Esophagus muscularis mucosa (tissue), 4 donors: Measurements from ENCODE around the gene DNAJB5. TPM values are rescaled to one million over a fixed set of nuclear protein-coding genes. Genes with fewer than 3 reads are reported as not detected.
"Not testable (repeated sequence)": the region's sequence is repeated elsewhere in the genome, so short reads cannot be mapped to it uniquely, and the experiment has no call there.

Experiments used
- DNase-seq: peaks from one replicate; pipeline ENCODE4 v3.0.0-alpha.2; 2017; ENCODE audit errors: extremely low spot score
- H3K27ac ChIP-seq, 4 donors: fragments of 200-600 bp; sonication (generic); replicated peaks in 1 of 4; 1 replicate in 3 of 4; 2 replicates in 1 of 4; pipeline ENCODE4 v1.5.1; 2016 to 2019; ENCODE audit warnings: mild to moderate bottlenecking in 1 of 4
- H3K27me3 ChIP-seq, 4 donors: fragments of 200-600 bp; sonication (generic); one replicate each; pipeline versions ENCODE4 v1.5.1 to v1.6.0; 2016 to 2019
- H3K36me3 ChIP-seq, 4 donors: fragments of 200-600 bp; sonication (generic); one replicate each; pipeline ENCODE4 v1.5.1; 2016 to 2019
- H3K4me1 ChIP-seq, 4 donors: fragments of 200-600 bp; sonication (generic); one replicate each; pipeline ENCODE4 v1.5.1; 2016 to 2019
- H3K4me3 ChIP-seq, 4 donors: fragments of 200-600 bp; sonication (generic); 1 replicate in 2 of 4; 2 replicates in 2 of 4; pipeline ENCODE4 v1.5.1; 2016 to 2019; ENCODE audit warnings: mild to moderate bottlenecking in 4 of 4, moderate library complexity in 1 of 4
- H3K9me3 ChIP-seq, 4 donors: fragments of 200-600 bp; sonication (generic); 1 replicate in 3 of 4; 2 replicates in 1 of 4; pipeline ENCODE4 v1.5.1; 2016 to 2019
- EP300 ChIP-seq: sonication (generic); formaldehyde crosslinking; IDR thresholded peaks from one replicate; pipeline ENCODE4 v1.6.1; 2017; ENCODE audit warnings: antibody characterized with exemption
- POLR2A ChIP-seq: fragments of 450-650 bp; IDR thresholded peaks from one replicate; pipeline ENCODE4 v1.6.1; 2017; ENCODE audit warnings: antibody characterized with exemption, moderate library complexity, mild to moderate bottlenecking, low read depth
- POLR2AphosphoS5 ChIP-seq, 2 donors: sonication (generic); formaldehyde crosslinking; IDR thresholded peaks; one replicate each; pipeline ENCODE4 v1.6.1; 2017; ENCODE audit warnings: antibody characterized with exemption in 2 of 2
- WGBS: methylation state at CpG from one replicate; pipeline ENCODE4 v1.1.5; 2018; 5-methylcytosine and 5-hydroxymethylcytosine counted together
- intact Hi-C: fragments of 100-400 bp; cut with DNase I; formaldehyde crosslinking; loops from one replicate; pipeline ENCODE4 v1.15.1; 2023
- total RNA-seq, 4 donors: library from RNA; depleted of rRNA; stranded (reverse); fragments of >200 nt; gene quantifications; one replicate each; pipeline versions ENCODE4 v1.1.0 to v1.2.1, GENCODE V29; 2016
- TF ChIP-seq, protein P1 (sequence below), 3 experiments: fragments of 200-600 bp in 2 of 3; fragments of 450-650 bp in 1 of 3; sonication (generic) in 2 of 3; IDR thresholded peaks; one replicate each; pipeline ENCODE4 v1.5.1; 2017 to 2019; ENCODE audit warnings: antibody characterized with exemption in 3 of 3, mild to moderate bottlenecking in 2 of 3, moderate library complexity in 1 of 3

The DNAJB5 gene
- 100 to 1,000 TPM in 1 of 4 donors, 10 to 100 TPM in 3; 83.5 to 124 (median 93.8) TPM for total RNA-seq

GRCh38 chr9:34989003-34989945 lies at the start of gene DNAJB5:
TSS of gene DNAJB5 (plus strand) at chr9:34989745. CDS start at chr9:34990631, 886 bp downstream.
- H3K4me3 ChIP-seq = peak within 1 kb of the TSS; percentile 89 to 93 (median 92)
- under 1% methylated on average over 17 of the region's 65 CpGs for WGBS
- TF ChIP-seq, protein P1, sequence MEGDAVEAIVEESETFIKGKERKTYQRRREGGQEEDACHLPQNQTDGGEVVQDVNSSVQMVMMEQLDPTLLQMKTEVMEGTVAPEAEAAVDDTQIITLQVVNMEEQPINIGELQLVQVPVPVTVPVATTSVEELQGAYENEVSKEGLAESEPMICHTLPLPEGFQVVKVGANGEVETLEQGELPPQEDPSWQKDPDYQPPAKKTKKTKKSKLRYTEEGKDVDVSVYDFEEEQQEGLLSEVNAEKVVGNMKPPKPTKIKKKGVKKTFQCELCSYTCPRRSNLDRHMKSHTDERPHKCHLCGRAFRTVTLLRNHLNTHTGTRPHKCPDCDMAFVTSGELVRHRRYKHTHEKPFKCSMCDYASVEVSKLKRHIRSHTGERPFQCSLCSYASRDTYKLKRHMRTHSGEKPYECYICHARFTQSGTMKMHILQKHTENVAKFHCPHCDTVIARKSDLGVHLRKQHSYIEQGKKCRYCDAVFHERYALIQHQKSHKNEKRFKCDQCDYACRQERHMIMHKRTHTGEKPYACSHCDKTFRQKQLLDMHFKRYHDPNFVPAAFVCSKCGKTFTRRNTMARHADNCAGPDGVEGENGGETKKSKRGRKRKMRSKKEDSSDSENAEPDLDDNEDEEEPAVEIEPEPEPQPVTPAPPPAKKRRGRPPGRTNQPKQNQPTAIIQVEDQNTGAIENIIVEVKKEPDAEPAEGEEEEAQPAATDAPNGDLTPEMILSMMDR (IDR thresholded peaks at IDR 0.05) = peak in 1 of 3 experiments; percentile 13
- TF ChIP-seq EP300 = peak; percentile 27
- peak; percentile 97 for TF ChIP-seq POLR2A
- TF ChIP-seq POLR2AphosphoS5 (IDR thresholded peaks at IDR 0.05) = peak in 1 of 2 donors; percentile 80
- intact Hi-C loops = loop anchor here (5.0 to 10.0 kb wide), 2 partner anchors 83 to 284 kb away; partner anchors contain the start of gene VCP
- peak within 1 kb of the TSS in 2 of 4 donors; percentile 98 to 99 for H3K27ac ChIP-seq
- no peaks in the 10 kb centered on the region for H3K27me3 ChIP-seq
- peaks cover 44 to 53% (median 52%) of the 10 kb centered on the region in 4 donors for H3K4me1 ChIP-seq
- peak; percentile 100 for DNase-seq
- H3K36me3 ChIP-seq = no peaks in the 10 kb centered on the region
- no peaks in the 10 kb centered on the region for H3K9me3 ChIP-seq

- intact Hi-C loops, H3K4me1 ChIP-seq, H3K9me3 ChIP-seq, H3K4me3 ChIP-seq, H3K36me3 ChIP-seq, H3K27ac ChIP-seq: not testable (repeated sequence)
- peak; percentile 21 for DNase-seq
- H3K27me3 ChIP-seq = peaks cover 0 to 13% (median 0%) of the 10 kb centered on the region in 4 donors
Observed at GRCh38 chr9:34939989-34940388, 49.6 kb upstream of the DNAJB5 start.

DNA sequence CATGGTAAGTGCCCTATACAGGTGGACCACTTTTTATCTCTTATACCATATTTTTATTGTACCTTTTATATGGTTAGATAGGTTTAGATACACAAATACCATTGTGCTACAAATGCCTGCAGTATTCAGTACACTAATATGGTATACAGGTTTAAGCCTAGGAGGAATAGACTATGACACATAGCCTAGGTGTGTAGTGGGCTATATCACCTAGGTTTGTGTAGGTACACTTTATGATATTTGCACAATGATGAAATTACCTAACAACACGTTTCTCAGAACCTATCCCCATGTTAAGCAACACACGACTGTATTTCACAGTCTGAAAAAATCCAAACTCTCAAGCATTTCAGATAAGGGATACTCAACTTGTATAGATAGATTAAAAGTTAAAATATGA lies 41.1 kb upstream of the DNAJB5 start:
- H3K27me3 ChIP-seq = peaks cover 0 to 6% (median 0%) of the 10 kb centered on the region in 4 donors
- WGBS = 81% methylated on average over 2 of the region's 2 CpGs
- no peaks in the 10 kb centered on the region for H3K4me1 ChIP-seq
- no peak overlapping the region for H3K4me3 ChIP-seq
- intact Hi-C loops = no loop called here
- H3K36me3 ChIP-seq = no peaks in the 10 kb centered on the region
- H3K27ac ChIP-seq = no peak overlapping the region
- TF ChIP-seq POLR2AphosphoS5 (IDR thresholded peaks at IDR 0.05) (no peak), EP300 (no peak), POLR2A (no peak)
- TF ChIP-seq, protein P1 (IDR thresholded peaks at IDR 0.05) = no peak
- DNase-seq = peak; percentile 12
- no peaks in the 10 kb centered on the region for H3K9me3 ChIP-seq

DNA sequence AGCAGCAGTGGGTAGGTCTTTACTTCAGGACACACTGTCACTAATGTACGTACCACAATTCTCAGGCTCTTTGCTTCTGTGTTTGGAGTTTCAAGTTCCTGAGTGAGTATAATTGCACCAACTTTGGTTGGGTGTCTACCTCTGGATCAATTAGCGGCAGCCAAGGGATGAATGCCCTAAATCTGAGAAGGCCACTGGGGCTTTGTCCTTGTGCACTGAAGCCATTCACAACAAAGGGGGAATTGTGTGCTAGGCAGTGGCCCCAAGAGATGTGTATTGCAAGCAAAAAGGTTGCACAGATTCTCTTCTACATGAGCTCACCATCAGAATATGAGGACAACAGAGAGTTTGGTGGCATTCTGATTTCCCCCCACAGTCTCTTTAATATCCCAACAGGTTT lies 35.3 kb upstream of the DNAJB5 start:
- peaks cover 3 to 18% (median 12%) of the 10 kb centered on the region in 4 donors for H3K4me1 ChIP-seq
- H3K36me3 ChIP-seq = no peaks in the 10 kb centered on the region
- H3K27me3 ChIP-seq = peaks cover 0 to 33% (median 14%) of the 10 kb centered on the region in 4 donors
- H3K27ac ChIP-seq = no peak overlapping the region
- DNase-seq = no peak
- intact Hi-C loops = no loop called here
- TF ChIP-seq, protein P1 (IDR thresholded peaks at IDR 0.05) = no peak
- no peak for TF ChIP-seq EP300
- no peak for TF ChIP-seq POLR2AphosphoS5 (IDR thresholded peaks at IDR 0.05)
- TF ChIP-seq POLR2A = no peak
- WGBS = 80% methylated on average over 2 of the region's 2 CpGs
- no peaks in the 10 kb centered on the region for H3K9me3 ChIP-seq
- H3K4me3 ChIP-seq = no peak overlapping the region

- H3K36me3 ChIP-seq, H3K4me3 ChIP-seq, intact Hi-C loops, H3K27ac ChIP-seq, H3K9me3 ChIP-seq, DNase-seq: not testable (repeated sequence)
- Histone ChIP-seq H3K27me3 (peaks cover 0 to 46% (median 15%) of the 10 kb centered on the region in 4 donors), H3K4me1 (peaks cover 3 to 18% (median 12%) of the 10 kb centered on the region in 4 donors)
- 88% methylated on average over 7 of the region's 7 CpGs for WGBS
Observed at GRCh38 chr9:34956066-34956465, 33.5 kb upstream of the DNAJB5 start.
